GM18867 (cell line): ENCODE data around the gene ACBD4.

Source experiments
- ATAC-seq: cut with Tn5 transposase; IDR thresholded peaks from one replicate; pipeline ENCODE4 v1.9.1; 2021; ENCODE audit warnings: mild to moderate bottlenecking, moderate library complexity; ENCODE audit not compliant: unreplicated experiment

The ACBD4 gene

GRCh38 chr17:45177563-45177962 is 42.1 kb downstream of the ACBD4 start:
- no peak for ATAC-seq

GRCh38 chr17:45184144-45184543 is 48.7 kb downstream of the ACBD4 start:
- no peak for ATAC-seq

- no peak for ATAC-seq
Observed at GRCh38 chr17:45186801-45187354, 51.4 kb downstream of the ACBD4 start.

GRCh38 chr17:45189009-45189408 is 53.5 kb downstream of the ACBD4 start:
- ATAC-seq: no peak

- no peak for ATAC-seq
Observed at GRCh38 chr17:45190503-45191255, 55.2 kb downstream of the ACBD4 start.
